Ureter (tissue), 1 donor: ENCODE results near the gene CPB2. TPM values are rescaled to one million over a fixed set of nuclear protein-coding genes. Genes with fewer than 3 reads are reported as not detected.

Experiments used
- DNase-seq: peaks from one replicate; pipeline ENCODE4 v3.0.0-alpha.2; 2020; ENCODE audit warnings: low spot score
- total RNA-seq: library from RNA; stranded (reverse); gene quantifications from one replicate; pipeline ENCODE4 v1.2.4, GENCODE V29; 2023
- donor health status: DM: yes; HTN: yes; CAD: no.

The CPB2 gene
- total RNA-seq, 1 donor from 2014 or later, result not detected

GRCh38 chr13:46100191-46100815, 4.5 kb downstream of the CPB2 start:
- no peak for DNase-seq

GRCh38 chr13:46097663-46098062, 7.2 kb downstream of the CPB2 start:
- no peak for DNase-seq

- no peak for DNase-seq
Observed at GRCh38 chr13:46097015-46097414, 7.8 kb downstream of the CPB2 start.

- DNase-seq, result no peak
Observed at GRCh38 chr13:46094478-46094877, 10.4 kb downstream of the CPB2 start.

- no peak for DNase-seq
Observed at GRCh38 chr13:46088821-46089562, 15.8 kb downstream of the CPB2 start.

- no peak for DNase-seq
Observed at GRCh38 chr13:46087481-46087880, 17.4 kb downstream of the CPB2 start.

- DNase-seq, result no peak
Observed at GRCh38 chr13:46086985-46087384, 17.8 kb downstream of the CPB2 start.

- DNase-seq, result no peak
Observed at GRCh38 chr13:46086421-46086922, 18.4 kb downstream of the CPB2 start.

- no peak for DNase-seq
Observed at GRCh38 chr13:46085737-46086136, 19.1 kb downstream of the CPB2 start.

GRCh38 chr13:46082324-46082723, 22.5 kb downstream of the CPB2 start:
- no peak for DNase-seq

- DNase-seq, result no peak
Observed at GRCh38 chr13:46079770-46080169, 25.1 kb downstream of the CPB2 start.

GRCh38 chr13:46077265-46077664, 27.6 kb downstream of the CPB2 start:
- DNase-seq, result no peak

GRCh38 chr13:46076827-46077226, 28.0 kb downstream of the CPB2 start:
- DNase-seq, result no peak

GRCh38 chr13:46075811-46076210, 29.0 kb downstream of the CPB2 start:
- DNase-seq, result no peak

- no peak for DNase-seq
Observed at GRCh38 chr13:46071590-46072249, 33.1 kb downstream of the CPB2 start.

- no peak for DNase-seq
Observed at GRCh38 chr13:46063292-46063691, 41.5 kb downstream of the CPB2 start.

- DNase-seq, result no peak
Observed at GRCh38 chr13:46062185-46062584, 42.6 kb downstream of the CPB2 start.

- no peak for DNase-seq
Observed at GRCh38 chr13:46059405-46059804, 45.4 kb downstream of the CPB2 start.

- no peak for DNase-seq
Observed at GRCh38 chr13:46058268-46058667, 46.6 kb downstream of the CPB2 start.

GRCh38 chr13:46057256-46058015, 47.4 kb downstream of the CPB2 start:
- no peak for DNase-seq

GRCh38 chr13:46053162-46054012, 51.4 kb downstream of the CPB2 start:
- DNase-seq, result no peak
